GM21825 (cell line): ENCODE results near the gene EFCAB9.
A peak's percentile ranks its signal among the peaks of the same experiment; 100 is the strongest.
"Not testable (repeated sequence)": the region's sequence is repeated elsewhere in the genome, so short reads cannot be mapped to it uniquely, and the experiment has no call there.

ENCODE experiments used
- ATAC-seq: cut with Tn5 transposase; IDR thresholded peaks from one replicate; pipeline ENCODE4 v1.9.1; 2021; ENCODE audit warnings: mild to moderate bottlenecking, moderate library complexity; ENCODE audit not compliant: unreplicated experiment

Gene EFCAB9

GRCh38 chr5:172193872-172194271, at the start of gene EFCAB9:
Gene EFCAB9, plus strand, starts transcription at chr5:172194172. Its CDS starts 1 bp downstream, at chr5:172194173.
- no peak for ATAC-seq

DNA sequence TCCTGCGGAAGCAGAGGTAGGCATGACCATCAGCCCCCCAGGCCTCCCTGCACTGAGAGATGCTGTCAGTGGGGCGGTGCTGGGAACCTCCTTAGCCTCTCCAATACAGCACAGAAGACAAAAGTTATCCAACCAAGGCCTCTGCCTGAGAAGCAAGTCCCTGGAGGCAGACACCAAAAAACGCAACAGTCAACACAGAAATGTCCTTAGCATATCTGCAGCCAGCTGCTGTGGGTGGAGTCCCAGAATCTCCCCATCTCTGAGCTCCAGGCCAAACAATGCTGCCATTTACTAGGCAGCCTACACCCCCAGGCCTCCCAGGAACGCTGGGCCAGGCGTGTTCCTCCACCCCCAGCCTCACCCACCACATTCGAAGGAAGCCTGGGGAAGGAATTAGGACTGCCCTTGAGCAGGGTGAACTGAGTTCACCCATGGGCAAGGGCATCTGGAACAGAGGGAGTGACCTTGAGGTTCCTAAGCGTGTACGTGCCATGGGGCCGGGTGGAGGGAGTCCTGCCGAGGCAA, 49.6 kb upstream of the EFCAB9 start:
- ATAC-seq: peak; percentile 73

DNA sequence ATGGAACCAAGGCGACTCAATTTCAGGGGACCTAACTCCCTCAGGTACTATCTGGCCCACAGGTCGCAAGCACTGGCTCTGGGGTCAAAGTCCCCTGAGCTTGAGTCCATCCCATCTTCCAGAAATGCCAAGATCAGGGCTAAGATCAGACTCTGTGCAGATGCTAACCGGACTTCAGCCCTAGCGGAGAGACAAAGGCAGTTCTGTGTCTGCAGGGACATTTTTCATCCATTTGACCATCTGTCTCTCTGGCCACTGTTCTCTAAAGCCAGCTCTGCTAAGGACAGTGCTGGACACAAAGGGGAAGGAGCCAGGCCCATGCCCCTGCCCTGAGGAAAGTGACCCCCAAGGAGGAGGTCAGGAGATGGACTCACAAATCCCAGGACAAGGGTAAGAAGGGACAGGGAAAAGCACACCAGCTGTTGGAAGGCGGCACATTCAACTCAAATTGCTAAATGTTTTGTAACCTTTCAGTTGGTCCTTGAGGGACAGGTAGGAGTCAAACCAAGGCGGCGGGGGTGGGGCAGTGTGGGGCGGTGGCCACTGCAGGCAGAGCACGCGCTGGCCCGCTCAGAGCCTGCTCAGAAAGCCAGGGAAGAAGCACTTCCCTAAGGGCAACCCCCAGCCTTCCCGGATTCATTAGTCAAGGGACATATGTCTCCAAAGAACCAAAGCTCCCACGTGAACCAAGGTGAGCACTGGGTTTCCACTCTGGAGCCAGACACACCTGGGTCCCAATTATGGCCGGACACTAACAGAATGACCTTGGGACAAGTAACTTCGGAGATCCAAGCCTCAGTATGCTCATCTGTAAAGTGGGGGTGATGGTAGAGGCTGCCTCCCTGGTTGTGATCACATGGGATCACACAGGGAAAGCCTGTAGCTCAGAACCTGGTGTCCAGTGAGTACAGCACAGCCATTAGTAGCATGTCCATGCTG, 48.8 kb upstream of the EFCAB9 start:
- ATAC-seq: no peak

DNA sequence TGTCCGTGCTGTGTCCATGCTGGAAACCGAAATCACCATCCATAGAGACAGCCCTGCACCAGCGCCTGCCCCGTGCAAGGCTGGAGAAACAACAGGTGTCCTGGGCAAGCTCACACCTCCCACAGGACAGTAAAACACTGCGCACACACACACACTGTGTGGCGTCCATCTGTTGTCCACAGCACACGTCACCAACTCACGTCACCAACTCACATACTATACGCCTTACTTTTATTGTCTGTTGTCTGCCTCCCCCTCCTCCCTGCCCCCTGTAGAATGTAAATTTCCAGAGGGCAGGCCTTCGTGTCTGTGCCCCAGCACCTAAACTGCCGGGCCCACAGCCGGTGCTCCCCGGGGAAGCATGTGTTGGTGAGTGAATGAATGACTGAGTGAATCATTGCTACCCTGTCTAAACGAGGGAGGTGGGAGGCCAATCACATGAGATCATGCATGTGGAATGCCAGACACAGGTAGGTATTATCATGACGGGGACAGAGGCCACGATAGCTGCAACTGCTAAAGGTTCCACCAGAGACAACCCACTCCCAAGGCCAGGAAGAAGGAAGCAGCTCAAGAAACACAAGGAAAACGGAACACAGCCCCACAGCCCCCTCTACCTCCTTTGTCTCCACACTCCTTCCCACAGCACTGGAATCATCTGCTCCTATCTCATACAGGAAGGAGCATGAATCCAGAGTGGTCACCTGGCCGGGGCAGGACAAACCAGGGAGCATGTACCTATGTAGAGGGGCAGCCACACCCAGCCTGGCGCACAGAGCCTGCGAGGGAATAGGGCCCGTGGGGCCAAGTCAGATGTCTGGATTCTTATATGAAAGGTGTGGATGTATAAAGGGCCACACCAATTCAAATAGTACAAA, 47.9 kb upstream of the EFCAB9 start:
- no peak for ATAC-seq

GRCh38 chr5:172146748-172147092, 47.3 kb upstream of the EFCAB9 start:
- ATAC-seq: no peak

- ATAC-seq: no peak
Observed at GRCh38 chr5:172147857-172148256, 46.1 kb upstream of the EFCAB9 start.

- ATAC-seq: no peak
Observed at GRCh38 chr5:172148381-172148780, 45.6 kb upstream of the EFCAB9 start.

GRCh38 chr5:172149073-172149472, 44.9 kb upstream of the EFCAB9 start:
- no peak for ATAC-seq

GRCh38 chr5:172149481-172149880, 44.5 kb upstream of the EFCAB9 start:
- not testable (repeated sequence) for ATAC-seq

- ATAC-seq: peak; percentile 56
Observed at GRCh38 chr5:172150514-172151425, 43.2 kb upstream of the EFCAB9 start.

- ATAC-seq: no peak
Observed at GRCh38 chr5:172151661-172152210, 42.2 kb upstream of the EFCAB9 start.

GRCh38 chr5:172153695-172154094, 40.3 kb upstream of the EFCAB9 start:
- no peak for ATAC-seq

DNA sequence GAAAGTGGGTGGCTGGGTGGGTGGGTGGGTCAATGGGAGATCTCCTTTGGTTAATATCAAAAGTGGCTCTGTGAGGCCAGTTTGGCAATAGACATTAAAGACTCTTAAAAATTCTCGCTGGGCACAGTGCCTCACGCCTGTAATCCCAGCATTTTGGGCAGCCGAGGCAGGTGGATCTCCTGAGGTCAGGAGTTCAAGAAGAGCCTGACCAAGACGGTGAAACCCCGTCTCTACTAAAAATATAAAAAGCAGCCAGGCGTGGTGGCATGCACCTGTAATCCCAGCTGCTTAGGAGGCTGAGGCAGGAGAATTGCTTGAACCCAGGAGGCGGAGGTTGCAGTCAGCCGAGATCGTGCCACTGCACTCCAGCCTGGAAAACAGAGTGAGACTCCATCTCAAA, 38.9 kb upstream of the EFCAB9 start:
- ATAC-seq: not testable (repeated sequence)

DNA sequence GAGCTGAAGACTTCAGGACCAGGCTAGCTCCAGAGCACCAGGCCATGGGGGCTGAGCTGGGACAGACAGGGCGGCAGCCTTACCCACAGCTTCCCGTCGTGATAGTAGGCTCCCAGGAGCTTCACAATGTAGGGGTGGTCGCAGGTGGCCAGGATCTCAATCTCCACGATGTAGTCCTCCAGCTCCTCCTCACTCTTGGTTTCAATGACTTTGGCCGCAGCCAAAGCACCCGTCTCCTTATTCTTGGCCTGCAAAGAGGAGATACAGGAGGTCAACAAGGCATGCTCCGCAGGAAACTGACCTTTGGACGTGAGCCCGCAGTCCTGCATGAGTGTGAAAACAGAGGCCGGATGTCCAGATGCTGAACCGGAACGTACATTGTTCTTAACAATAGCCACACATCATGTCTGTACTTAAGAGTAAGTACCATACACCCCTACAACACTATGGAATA, 37.4 kb upstream of the EFCAB9 start:
- ATAC-seq: no peak

GRCh38 chr5:172159016-172159415, 35.0 kb upstream of the EFCAB9 start:
- ATAC-seq: no peak

DNA sequence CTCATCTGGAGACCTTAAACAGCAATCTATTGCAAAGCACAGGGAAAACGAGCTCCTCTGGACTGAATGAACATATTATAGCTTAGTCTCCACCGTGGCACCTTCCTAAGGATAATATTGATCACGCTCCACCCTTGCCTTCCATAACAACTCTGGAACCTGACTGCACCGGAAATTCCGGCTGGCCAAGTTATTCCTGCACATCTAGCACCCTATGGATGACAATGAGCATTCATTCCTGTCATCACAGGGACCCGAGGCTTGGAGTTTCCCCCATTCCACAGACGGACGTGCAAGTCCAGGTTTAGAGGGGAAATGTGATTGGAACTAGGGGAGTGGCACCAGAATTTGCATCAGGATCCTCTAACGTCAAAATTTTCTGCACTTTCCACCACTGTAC, 33.5 kb upstream of the EFCAB9 start:
- no peak for ATAC-seq

- no peak for ATAC-seq
Observed at GRCh38 chr5:172162323-172162986, 31.5 kb upstream of the EFCAB9 start.

DNA sequence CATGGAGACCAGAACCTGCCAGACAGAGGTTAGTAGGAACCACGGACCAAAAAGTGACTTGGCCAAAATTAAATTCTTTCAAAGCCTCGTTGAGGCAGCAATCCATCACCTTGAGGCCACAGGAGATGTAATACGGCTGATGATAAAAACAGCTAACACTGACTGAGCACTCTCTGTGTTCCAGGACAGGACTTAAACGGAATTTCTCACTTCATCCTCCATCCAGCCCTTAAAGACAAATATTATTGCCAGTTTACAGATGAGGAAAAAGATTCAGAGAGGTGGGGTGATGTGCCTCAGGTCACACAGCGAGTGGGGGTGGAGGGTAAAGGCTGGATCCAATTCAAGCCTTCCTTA, 31.0 kb upstream of the EFCAB9 start:
- ATAC-seq: no peak

- ATAC-seq: no peak
Observed at GRCh38 chr5:172163346-172163745, 30.6 kb upstream of the EFCAB9 start.

GRCh38 chr5:172164769-172165212, 29.2 kb upstream of the EFCAB9 start:
- no peak for ATAC-seq
